Endothelial cell of umbilical vein (primary cell): ENCODE results near the gene PPP1R15B. TPM values are rescaled to one million over a fixed set of nuclear protein-coding genes. Genes with fewer than 3 reads are reported as not detected.

Experiments
- BruUV-seq: library from RNA; stranded (reverse); fragments of 400-500 nt; replicated peaks from 2 replicates; lab custom pipeline; 2021; lab: Mats Ljungman, UMichigan
- CTCF ChIA-PET: fragments of 300-600, 350-600 bp; sonication (Branson Sonifier 250); formaldehyde crosslinking; loops from one replicate; lab custom pipeline; 2021; ENCODE audit warnings: antibody characterized with exemption, inconsistent platforms; lab: Charles Lee
- POLR2A ChIA-PET: fragments of 300-600, 350-600 bp; sonication (Branson Sonifier 250); formaldehyde crosslinking; loops from one replicate; lab custom pipeline; 2021; ENCODE audit warnings: antibody characterized with exemption, inconsistent platforms; lab: Charles Lee
- DNase-seq: peaks from one replicate; pipeline ENCODE4 v3.0.0-alpha.2; 2011; ENCODE audit warnings: low read depth, low spot score
- FAIRE-seq: peaks from 2 replicates; lab custom pipeline; 2011; peaks lifted over from hg19 to GRCh38; lab: Jason Lieb, UNC
- H2AFZ ChIP-seq: 2 replicates; pipeline ENCODE4 v1.6.0; 2012; ENCODE audit warnings: low read depth, low read length, control low read depth, inconsistent platforms
- H3K27ac ChIP-seq: 2 replicates; pipeline ENCODE4 v1.5.1; 2011; ENCODE audit warnings: low read depth, mild to moderate bottlenecking, control low read depth, low read length, moderate library complexity; ENCODE audit not compliant: insufficient read depth
- H3K27me3 ChIP-seq, 2 experiments: 2 replicates each; pipeline versions ENCODE4 v1.6.0 to v1.6.1; 2011; ENCODE audit warnings: low read length in 2 of 2, mixed read lengths in 1 of 2; ENCODE audit not compliant: control insufficient read depth in 2 of 2, insufficient read depth in 2 of 2
- H3K36me3 ChIP-seq, 2 experiments: 2 replicates in 1 of 2; 3 replicates in 1 of 2; pipeline ENCODE4 v1.5.1; 2011; ENCODE audit warnings: low read length in 2 of 2, mild to moderate bottlenecking in 1 of 2, moderate library complexity in 1 of 2; ENCODE audit not compliant: control insufficient read depth in 2 of 2, insufficient read depth in 2 of 2; ENCODE audit errors: extremely low read depth in 1 of 2
- H3K4me1 ChIP-seq: 3 replicates; pipeline ENCODE4 v1.5.1; 2011; ENCODE audit warnings: mild to moderate bottlenecking, low read length; ENCODE audit not compliant: control insufficient read depth, insufficient read depth; ENCODE audit errors: extremely low read depth
- H3K4me2 ChIP-seq: 2 replicates; pipeline ENCODE4 v1.6.1; 2011; ENCODE audit warnings: low read length, control low read depth, mixed read lengths; ENCODE audit not compliant: insufficient read depth
- H3K4me3 ChIP-seq, 3 experiments: fragments of 200-600 bp in 1 of 3; sonication (generic), shearing (Covaris generic) in 1 of 3; replicated peaks in 1 of 3; 2 replicates each; pipeline ENCODE4 v1.5.1; 2011 to 2016; ENCODE audit warnings: control low read depth in 3 of 3, low read length in 3 of 3, mild to moderate bottlenecking in 2 of 3, inconsistent platforms in 1 of 3, low read depth in 1 of 3, moderate library complexity in 1 of 3; ENCODE audit not compliant: insufficient read depth in 1 of 3
- H3K79me2 ChIP-seq: 2 replicates; pipeline ENCODE4 v1.6.0; 2012; ENCODE audit warnings: low read length, inconsistent platforms; ENCODE audit not compliant: control insufficient read depth, insufficient read depth
- H3K9ac ChIP-seq: replicated peaks from 2 replicates; pipeline ENCODE3; 2011; ENCODE audit warnings: low read length, control low read depth; ENCODE audit not compliant: insufficient read depth; ENCODE audit errors: extremely low read depth
- H3K9me1 ChIP-seq: replicated peaks from 3 replicates; pipeline ENCODE4 v1.6.0; 2011; ENCODE audit warnings: mild to moderate bottlenecking, low read length; ENCODE audit not compliant: control insufficient read depth, insufficient read depth; ENCODE audit errors: extremely low read depth
- H3K9me3 ChIP-seq: replicated peaks from 2 replicates; pipeline ENCODE4 v1.5.1; 2012; ENCODE audit warnings: low read length, inconsistent platforms; ENCODE audit not compliant: control insufficient read depth, insufficient read depth
- H4K20me1 ChIP-seq: replicated peaks from 2 replicates; pipeline ENCODE3; 2011; ENCODE audit warnings: mild to moderate bottlenecking, low read length; ENCODE audit not compliant: control insufficient read depth, insufficient read depth; ENCODE audit errors: extremely low read depth
- CTCF ChIP-seq, 2 donors: IDR thresholded peaks; 1 replicate in 1 of 2; 2 replicates in 1 of 2; pipeline ENCODE4 v1.5.1; 2011; ENCODE audit warnings: low read length in 2 of 2, mild to moderate bottlenecking in 2 of 2, moderate library complexity in 2 of 2, control low read depth in 1 of 2, inconsistent platforms in 1 of 2, low read depth in 1 of 2; ENCODE audit not compliant: insufficient read depth in 1 of 2; ENCODE audit errors: extremely low read depth in 1 of 2
- EZH2 ChIP-seq: IDR thresholded peaks from 2 replicates; pipeline ENCODE4 v1.6.1; 2012; ENCODE audit warnings: borderline replicate concordance, low read depth, mild to moderate bottlenecking, moderate library complexity, low read length, inconsistent platforms; ENCODE audit not compliant: severe bottlenecking
- FOS ChIP-seq: IDR thresholded peaks from 2 replicates; pipeline ENCODE4 v1.6.1; 2011; ENCODE audit warnings: mild to moderate bottlenecking, low read length, moderate library complexity, borderline replicate concordance; ENCODE audit not compliant: insufficient read depth
- GATA2 ChIP-seq: IDR thresholded peaks from 2 replicates; pipeline ENCODE4 v1.7.0; 2011; ENCODE audit warnings: low read depth, mild to moderate bottlenecking, moderate library complexity, mixed read lengths, low read length; ENCODE audit not compliant: insufficient read length, insufficient read depth
- JUN ChIP-seq: IDR thresholded peaks from 2 replicates; pipeline ENCODE4 v1.6.1; 2011; ENCODE audit warnings: borderline replicate concordance, low read depth; ENCODE audit not compliant: insufficient read length, insufficient read depth
- MAX ChIP-seq: IDR thresholded peaks from 2 replicates; pipeline ENCODE4 v1.6.1; 2011; ENCODE audit not compliant: insufficient read depth, insufficient read length
- MYC ChIP-seq: IDR thresholded peaks from one replicate; pipeline ENCODE4 v1.6.1; 2011; ENCODE audit warnings: mild to moderate bottlenecking, low read depth, low read length
- POLR2A ChIP-seq: IDR thresholded peaks from 2 replicates; pipeline ENCODE4 v1.6.1; 2012; ENCODE audit warnings: low read depth, mild to moderate bottlenecking, control low read depth, low read length
- POLR2AphosphoS5 ChIP-seq: IDR thresholded peaks from 2 replicates; pipeline ENCODE4 v1.6.1; 2012; ENCODE audit warnings: low read depth, mild to moderate bottlenecking, control low read depth, low read length, moderate library complexity; ENCODE audit not compliant: insufficient read depth
- dilution Hi-C: fragments of 300-500 bp; cut with MboI; formaldehyde crosslinking; loops from one replicate; pipeline ENCODE4 v1.15.0; 2019; ENCODE audit warnings: low sequenced_read_pairs; ENCODE audit not compliant: extremely low pct_ligation_motif_present
- intact Hi-C: fragments of 100-400 bp; cut with micrococcal nuclease; formaldehyde crosslinking; loops from one replicate; pipeline ENCODE4 v1.10.0; 2022
- polyA plus RNA-seq, 4 experiments: library from polyadenylated mRNA; depleted of rRNA in 3 of 4; stranded (reverse) in 3 of 4; unstranded in 1 of 4; fragments of >200 nt; gene quantifications; 2 replicates each; pipeline versions ENCODE4 v1.2.1 to v1.2.3, GENCODE V29; 2011 to 2012; ENCODE audit warnings: missing spikeins in 1 of 4
- total RNA-seq: library from RNA; stranded (reverse); gene quantifications from 2 replicates; pipeline ENCODE4 v1.2.3, GENCODE V29; 2021

The PPP1R15B gene
- total and polyA plus RNA-seq, 2 donors (not counting 3 experiments of a cell fraction or from before 2014, with no cell fraction given), result 16.8 to 39.8 TPM

- Histone ChIP-seq H3K9me1 (no peaks in the 10 kb centered on the region), H3K4me2 (peak overlapping the region; percentile 30), H3K9ac (no peak overlapping the region), H3K27ac (peak overlapping the region; percentile 37), H3K36me3 (peaks cover 4 to 46% of the 10 kb centered on the region in 2 experiments), H3K79me2 (no peaks in the 10 kb centered on the region), H3K27me3 (no peaks in the 10 kb centered on the region), H4K20me1 (no peaks in the 10 kb centered on the region), H3K4me1 (peaks cover 42% of the 10 kb centered on the region), H3K4me3 (no peak overlapping the region), H3K9me3 (no peaks in the 10 kb centered on the region), H2AFZ (peak overlapping the region; percentile 18)
- CTCF ChIA-PET, result interaction anchor here (1.2 to 34.5 kb wide), 11 partner anchors 8 to 368 kb away, joined by 3 to 1267 read pairs (median 9); partner anchors contain the start of gene PIK3C2B
- POLR2A ChIA-PET, result interaction anchor here (1.6 kb wide), 1 partner anchor 56 kb away, joined by 4 read pairs; the partner anchor contains the start of gene PIK3C2B
- FAIRE-seq (peak; percentile 88), DNase-seq (peak; percentile 62)
- no peak for TF ChIP-seq GATA2
- TF ChIP-seq JUN, result peak; percentile 39
- peak; percentile 79 for TF ChIP-seq FOS
- BruUV-seq, result no TSS peak
- dilution Hi-C loops (no loop called here), intact Hi-C loops (loop anchor here (2.0 kb wide), 1 partner anchor 22 kb away; no protein-coding TSS in a partner anchor)
These were observed 27.0 kb upstream of the PPP1R15B start for GRCh38 chr1:204438628-204439027.

- BruUV-seq, result no TSS peak
- H4K20me1 ChIP-seq, result no peaks in the 10 kb centered on the region
- peak overlapping the region; percentile 29 for H3K27ac ChIP-seq
- no peak for TF ChIP-seq MAX
- TF ChIP-seq POLR2AphosphoS5, result no peak
- no peak for TF ChIP-seq JUN
- no peak for TF ChIP-seq CTCF (IDR thresholded peaks at IDR 0.05; ENCODE audit: extremely low read depth in 1 of 2, insufficient read depth in 1 of 2, low read depth in 1 of 2, low read length in 2 of 2)
- TF ChIP-seq EZH2, result no peak
- TF ChIP-seq MYC, result no peak
- no peak for TF ChIP-seq GATA2
- TF ChIP-seq POLR2A, result no peak
- TF ChIP-seq FOS, result no peak
- H3K36me3 ChIP-seq, result peaks cover 4 to 48% of the 10 kb centered on the region in 2 experiments
- H3K9me1 ChIP-seq, result no peaks in the 10 kb centered on the region
- dilution Hi-C loops (no loop called here), intact Hi-C loops (loop anchor here (2.0 kb wide), 1 partner anchor 21 kb away; no protein-coding TSS in a partner anchor)
- no peak for FAIRE-seq
- peaks cover 42% of the 10 kb centered on the region for H3K4me1 ChIP-seq
- H3K9ac ChIP-seq, result no peak overlapping the region
- H3K4me2 ChIP-seq, result peak overlapping the region; percentile 30
- no peak for DNase-seq
- POLR2A ChIA-PET, result interaction anchor here (0.6 to 1.6 kb wide), 2 partner anchors 17 to 56 kb away, joined by 4 to 9 read pairs; partner anchors contain the start of gene PIK3C2B
- no peaks in the 10 kb centered on the region for H3K79me2 ChIP-seq
- H3K4me3 ChIP-seq, result no peak overlapping the region
- CTCF ChIA-PET, result interaction anchor here (1.3 to 34.5 kb wide), 8 partner anchors 9 to 369 kb away, joined by 4 to 1267 read pairs (median 10); partner anchors contain the start of gene PIK3C2B
- H3K9me3 ChIP-seq, result no peaks in the 10 kb centered on the region
- no peaks in the 10 kb centered on the region for H3K27me3 ChIP-seq
- no peak overlapping the region for H2AFZ ChIP-seq
These were observed 26.4 kb upstream of the PPP1R15B start for GRCh38 chr1:204437796-204438570.
